Panc1 (cell line): ENCODE results near the gene HSP90AB1.

Experiments
- CTCF ChIP-seq: fragments of 450-650 bp; IDR thresholded peaks from 2 replicates; pipeline ENCODE4 v1.5.1; 2017; ENCODE audit warnings: mild to moderate bottlenecking
- POLR2AphosphoS5 ChIP-seq: IDR thresholded peaks from 2 replicates; pipeline ENCODE4 v1.6.1; 2012; ENCODE audit warnings: mild to moderate bottlenecking, low read depth, low read length, moderate library complexity
- REST ChIP-seq, 2 experiments: IDR thresholded peaks; 2 replicates each; pipeline ENCODE4 v1.6.1; 2011 to 2012; ENCODE audit warnings: low read depth in 2 of 2, control low read depth in 1 of 2, low read length in 1 of 2, mild to moderate bottlenecking in 1 of 2, moderate library complexity in 1 of 2; ENCODE audit not compliant: insufficient read depth in 1 of 2
- SIN3A ChIP-seq: IDR thresholded peaks from 2 replicates; pipeline ENCODE4 v1.6.1; 2012; ENCODE audit warnings: low read depth, mild to moderate bottlenecking, low read length, moderate library complexity, borderline replicate concordance; ENCODE audit not compliant: insufficient read depth

- no peak for TF ChIP-seq CTCF
- no peak for TF ChIP-seq REST (IDR thresholded peaks at IDR 0.05; ENCODE audit: insufficient read depth in 1 of 2, low read depth in 2 of 2, low read length in 1 of 2)
- TF ChIP-seq SIN3A = no peak
- TF ChIP-seq POLR2AphosphoS5 = no peak
Observed at GRCh38 chr6:44278315-44278714, 31.4 kb downstream of the HSP90AB1 start.
